ENCODE data around the gene LRP3.

GRCh38 chr19:33195645-33196347 is 1.7 kb downstream of the LRP3 start:
- TF ChIP-seq REST (IDR thresholded peaks at IDR 0.05; ENCODE audit: low read depth, low read length) (no peak), POLR2AphosphoS5 (IDR thresholded peaks at IDR 0.05; ENCODE audit: low read depth, low read length) (no peak), FOSL2 (IDR thresholded peaks at IDR 0.05; ENCODE audit: borderline replicate concordance, low read depth) (no peak), ELF1 (IDR thresholded peaks at IDR 0.05) (no peak)

Measured in SK-N-SH (cell line).